Measurements from ENCODE around the gene MVB12B.

- TF ChIP-seq, protein P1, sequence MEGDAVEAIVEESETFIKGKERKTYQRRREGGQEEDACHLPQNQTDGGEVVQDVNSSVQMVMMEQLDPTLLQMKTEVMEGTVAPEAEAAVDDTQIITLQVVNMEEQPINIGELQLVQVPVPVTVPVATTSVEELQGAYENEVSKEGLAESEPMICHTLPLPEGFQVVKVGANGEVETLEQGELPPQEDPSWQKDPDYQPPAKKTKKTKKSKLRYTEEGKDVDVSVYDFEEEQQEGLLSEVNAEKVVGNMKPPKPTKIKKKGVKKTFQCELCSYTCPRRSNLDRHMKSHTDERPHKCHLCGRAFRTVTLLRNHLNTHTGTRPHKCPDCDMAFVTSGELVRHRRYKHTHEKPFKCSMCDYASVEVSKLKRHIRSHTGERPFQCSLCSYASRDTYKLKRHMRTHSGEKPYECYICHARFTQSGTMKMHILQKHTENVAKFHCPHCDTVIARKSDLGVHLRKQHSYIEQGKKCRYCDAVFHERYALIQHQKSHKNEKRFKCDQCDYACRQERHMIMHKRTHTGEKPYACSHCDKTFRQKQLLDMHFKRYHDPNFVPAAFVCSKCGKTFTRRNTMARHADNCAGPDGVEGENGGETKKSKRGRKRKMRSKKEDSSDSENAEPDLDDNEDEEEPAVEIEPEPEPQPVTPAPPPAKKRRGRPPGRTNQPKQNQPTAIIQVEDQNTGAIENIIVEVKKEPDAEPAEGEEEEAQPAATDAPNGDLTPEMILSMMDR (IDR thresholded peaks at IDR 0.05) = no peak
- TF ChIP-seq POLR2AphosphoS5 (IDR thresholded peaks at IDR 0.05; ENCODE audit: insufficient read depth in 1 of 2, low read depth in 1 of 2) = no peak
- no peak for TF ChIP-seq POLR2A (IDR thresholded peaks at IDR 0.05)
Measured at GRCh38 chr9:126372716-126373115, 46.1 kb downstream of the MVB12B start.

Data from vagina (tissue), 2 donors.